HepG2 (cell line): Measurements from ENCODE around the gene GDF9. TPM values are rescaled to one million over a fixed set of nuclear protein-coding genes. Genes with fewer than 3 reads are reported as not detected.

Source experiments
- ATAC-seq: fragments of 200-7000 bp; cut with Tn5 transposase; 3 replicates; pipeline ENCODE4 v1.9.1; 2020; ENCODE audit warnings: mild to moderate bottlenecking, moderate library complexity
- BruUV-seq: library from RNA; stranded (reverse); fragments of 400-500 nt; replicated peaks from 2 replicates; lab custom pipeline; 2021; lab: Mats Ljungman, UMichigan
- CTCF ChIA-PET: fragments of 300-600 bp; formaldehyde crosslinking; extraction: SDS; loops from one replicate; lab custom pipeline; 2021; ENCODE audit warnings: low total read pairs, inconsistent platforms, low intra/inter-chr PET ratio; lab: Yijun Ruan, JAX
- POLR2A ChIA-PET: fragments of 350-600 bp; sonication (Branson Sonifier 250); formaldehyde crosslinking; loops from one replicate; lab custom pipeline; 2020; ENCODE audit warnings: antibody characterized with exemption, inconsistent platforms; lab: Yijun Ruan, JAX
- DNase-seq: peaks from one replicate; pipeline ENCODE4 v3.0.0-alpha.2; 2015; ENCODE audit warnings: low spot score
- FAIRE-seq: peaks from 3 replicates; lab custom pipeline; 2011; peaks lifted over from hg19 to GRCh38; lab: Jason Lieb, UNC
- H2AFZ ChIP-seq: one replicate; pipeline ENCODE4 v1.6.1; 2011; ENCODE audit warnings: low read length, inconsistent platforms
- H3K27ac ChIP-seq: fragments of 300-600 bp; 3 replicates; pipeline ENCODE4 v1.8.0; 2011; ENCODE audit warnings: mixed run types, mild to moderate bottlenecking, mixed read lengths, low read length, inconsistent platforms; ENCODE audit not compliant: insufficient read depth; ENCODE audit errors: extremely low read length
- H3K27me3 ChIP-seq, 2 experiments: fragments of 200-600 bp in 1 of 2; 2 replicates in 1 of 2; 3 replicates in 1 of 2; pipeline versions ENCODE4 v1.6.0 to v1.8.0; 2011; ENCODE audit warnings: low read length in 2 of 2, mild to moderate bottlenecking in 2 of 2, moderate library complexity in 2 of 2, inconsistent platforms in 1 of 2; ENCODE audit not compliant: insufficient read depth in 2 of 2, control insufficient read depth in 1 of 2
- H3K36me3 ChIP-seq, 2 experiments: fragments of 200-600 bp in 1 of 2; replicated peaks in 1 of 2; 2 replicates in 1 of 2; 3 replicates in 1 of 2; pipeline versions ENCODE4 v1.5.1 to v1.8.0; 2011; ENCODE audit warnings: low read length in 2 of 2, inconsistent platforms in 1 of 2; ENCODE audit not compliant: insufficient read depth in 2 of 2, control insufficient read depth in 1 of 2
- H3K4me1 ChIP-seq: 2 replicates; pipeline ENCODE4 v1.5.1; 2012; ENCODE audit warnings: low read length, inconsistent platforms; ENCODE audit not compliant: insufficient read depth
- H3K4me2 ChIP-seq: 2 replicates; pipeline ENCODE4 v1.6.0; 2011; ENCODE audit warnings: low read depth, low read length, inconsistent platforms
- H3K4me3 ChIP-seq, 3 experiments: fragments of 200-600 bp in 1 of 3; sonication (generic), shearing (Covaris generic) in 1 of 3; replicated peaks in 1 of 3; 2 replicates each; pipeline ENCODE4 v1.5.1; 2011 to 2016; ENCODE audit warnings: low read length in 3 of 3, inconsistent platforms in 2 of 3, low read depth in 2 of 3, mild to moderate bottlenecking in 2 of 3, control low read depth in 1 of 3, mixed read lengths in 1 of 3; ENCODE audit not compliant: insufficient read depth in 1 of 3
- H3K79me2 ChIP-seq: one replicate; pipeline ENCODE4 v1.6.1; 2011; ENCODE audit warnings: low read length, inconsistent platforms; ENCODE audit not compliant: insufficient read depth
- H3K9ac ChIP-seq: 2 replicates; pipeline ENCODE4 v1.6.0; 2011; ENCODE audit warnings: mild to moderate bottlenecking, low read depth, low read length, inconsistent platforms; ENCODE audit not compliant: insufficient read depth
- H3K9me3 ChIP-seq: 2 replicates; pipeline ENCODE4 v1.5.1; 2012; ENCODE audit warnings: mild to moderate bottlenecking, low read length
- H4K20me1 ChIP-seq: 2 replicates; pipeline ENCODE4 v1.6.0; 2011; ENCODE audit warnings: inconsistent platforms, mild to moderate bottlenecking, low read length, moderate library complexity; ENCODE audit not compliant: insufficient read depth
- AFF4 ChIP-seq: sonication (generic); formaldehyde crosslinking; IDR thresholded peaks from 2 replicates; pipeline ENCODE4 v1.4.0; 2020; ENCODE audit warnings: missing genetic modification reagents
- BRCA1 ChIP-seq: sonication (generic); formaldehyde crosslinking; IDR thresholded peaks from 2 replicates; pipeline ENCODE4 v1.4.0; 2020; ENCODE audit warnings: missing genetic modification reagents
- CENPT ChIP-seq: sonication (generic); formaldehyde crosslinking; IDR thresholded peaks from 2 replicates; pipeline ENCODE4 v1.8.0; 2022; ENCODE audit warnings: low read depth, mild to moderate bottlenecking, moderate library complexity, missing genetic modification reagents
- HBP1 ChIP-seq: IDR thresholded peaks from 2 replicates; pipeline ENCODE4 v1.6.1; 2016; ENCODE audit warnings: low read depth, control low read depth
- IKZF1 ChIP-seq: fragments of 450-650 bp; IDR thresholded peaks from 2 replicates; pipeline ENCODE4 v1.7.1; 2016
- ISL2 ChIP-seq: sonication (generic); formaldehyde crosslinking; IDR thresholded peaks from 2 replicates; pipeline ENCODE4 v1.5.0; 2020; ENCODE audit warnings: missing genetic modification reagents
- MTA1 ChIP-seq: sonication (generic); formaldehyde crosslinking; IDR thresholded peaks from 2 replicates; pipeline ENCODE4 v1.4.0; 2020; ENCODE audit warnings: missing genetic modification reagents, mild to moderate bottlenecking, borderline replicate concordance
- POGZ ChIP-seq: sonication (generic); formaldehyde crosslinking; IDR thresholded peaks from 2 replicates; pipeline ENCODE4 v1.4.0; 2020; ENCODE audit warnings: mild to moderate bottlenecking, missing genetic modification reagents
- SSRP1 ChIP-seq: IDR thresholded peaks from 2 replicates; pipeline ENCODE4 v1.6.1; 2016; ENCODE audit warnings: control low read depth
- TBP ChIP-seq: sonication (generic); formaldehyde crosslinking; IDR thresholded peaks from 2 replicates; pipeline ENCODE4 v1.5.0; 2020; ENCODE audit warnings: missing genetic modification reagents
- ZEB1 ChIP-seq: IDR thresholded peaks from 2 replicates; pipeline ENCODE4 v1.6.1; 2012; ENCODE audit warnings: mild to moderate bottlenecking, low read depth, inconsistent platforms; ENCODE audit not compliant: insufficient replicate concordance
- ZNF124 ChIP-seq: sonication (generic); formaldehyde crosslinking; IDR thresholded peaks from 2 replicates; pipeline ENCODE4 v1.4.0; 2020; ENCODE audit warnings: missing genetic modification reagents
- ZNF263 ChIP-seq: sonication (generic); formaldehyde crosslinking; IDR thresholded peaks from 2 replicates; pipeline ENCODE4 v1.4.0; 2020; ENCODE audit warnings: missing genetic modification reagents
- ZNF510 ChIP-seq: sonication (generic); formaldehyde crosslinking; IDR thresholded peaks from 2 replicates; pipeline ENCODE4 v1.4.0; 2020; ENCODE audit warnings: low read depth, mild to moderate bottlenecking, missing genetic modification reagents
- ZNF598 ChIP-seq: sonication (generic); formaldehyde crosslinking; IDR thresholded peaks from 2 replicates; pipeline ENCODE4 v1.5.1; 2020; ENCODE audit warnings: mild to moderate bottlenecking, missing genetic modification reagents, borderline replicate concordance
- ZNF691 ChIP-seq: sonication (generic); formaldehyde crosslinking; IDR thresholded peaks from 2 replicates; pipeline ENCODE4 v1.4.0; 2020; ENCODE audit warnings: missing genetic modification reagents, low read depth, mild to moderate bottlenecking, borderline replicate concordance
- WGBS: methylation state at CpG from one replicate; pipeline ENCODE4 v1.1.6; 2017; ENCODE audit warnings: low lambda C conversion rate; 5-methylcytosine and 5-hydroxymethylcytosine counted together
- in situ Hi-C: cut with HindIII; loops from 2 replicates; pipeline ENCODE4 v1.10.0; 2017; ENCODE audit warnings: low pct_unique_long_range_greater_than_20kb; ENCODE audit not compliant: extremely low pct_ligation_motif_present
- intact Hi-C: fragments of 100-400 bp; cut with micrococcal nuclease; formaldehyde crosslinking; loops from one replicate; pipeline ENCODE4 v1.10.0; 2022; ENCODE audit not compliant: unreplicated experiment
- polyA plus RNA-seq, 8 experiments: library from polyadenylated mRNA; depleted of rRNA in 3 of 8; stranded (reverse) in 7 of 8; unstranded in 1 of 8; fragments of >200 nt; fragmentation: Illumina TruSeq in 4 of 8; extraction: Trizol in 4 of 8; gene quantifications; 2 replicates each; pipeline versions ENCODE4 v1.2.1 to v1.2.3, GENCODE V29; 2011 to 2016; ENCODE audit warnings: low read depth in 4 of 8, missing spikeins in 1 of 8, mixed read lengths in 1 of 8; ENCODE audit not compliant: insufficient read depth in 1 of 8
- total RNA-seq, 5 experiments: library from RNA; depleted of rRNA; stranded (reverse); fragments of >200 nt; fragmentation: Illumina TruSeq; extraction: Trizol; gene quantifications; 2 replicates each; pipeline ENCODE4 v1.2.3, GENCODE V29; 2016; ENCODE audit warnings: low read depth in 1 of 5
- TF ChIP-seq, protein P1 (sequence below): sonication (generic); formaldehyde crosslinking; conservative IDR thresholded peaks from 2 replicates; pipeline ENCODE4 v1.4.0; 2020; ENCODE audit warnings: missing genetic modification reagents

Gene GDF9
- total and polyA plus RNA-seq, 2 of the 13 experiments (the other 11 are each of a cell fraction or from before 2014, with no cell fraction given): 0.33 to 0.38 TPM

DNA sequence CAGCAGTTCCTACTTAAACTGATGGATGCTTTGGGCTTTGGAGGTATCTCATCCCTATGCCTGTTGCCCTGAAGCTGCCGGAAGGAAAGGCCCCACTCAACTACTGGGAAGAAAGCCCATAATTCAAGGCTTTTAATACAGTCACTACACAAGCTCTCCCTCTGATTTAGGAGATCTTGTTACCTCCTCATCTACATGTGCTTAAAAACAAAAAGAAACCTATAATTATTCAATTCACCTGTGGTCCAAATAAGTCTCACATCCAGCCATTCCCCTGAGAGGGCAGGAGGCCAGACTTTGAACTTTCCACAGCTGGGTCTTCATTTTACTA is 6.5 kb upstream of the GDF9 start:
- 89% methylated on average over 1 of the region's 1 CpG for WGBS
- in situ Hi-C loops (loop anchor here (5.0 kb wide), 1 partner anchor 40 kb away; the partner anchor contains the start of gene SHROOM1), intact Hi-C loops (no loop called here)
- Histone ChIP-seq H3K9me3 (no peaks in the 10 kb centered on the region), H4K20me1 (no peaks in the 10 kb centered on the region), H3K27ac (peak overlapping the region; percentile 95), H3K4me1 (peaks cover 90% of the 10 kb centered on the region), H2AFZ (no peak overlapping the region), H3K36me3 (peaks cover 2 to 20% of the 10 kb centered on the region in 2 experiments; a peak in 3 of 5 replicates), H3K79me2 (peaks cover 17% of the 10 kb centered on the region), H3K9ac (peak overlapping the region; percentile 67), H3K27me3 (no peaks in the 10 kb centered on the region; a peak in 1 of 5 replicates), H3K4me2 (peak overlapping the region; percentile 80), H3K4me3 (no peak overlapping the region; a peak in 1 of 6 replicates)
- ATAC-seq: peak; percentile 1; the same call in 2 of the 3 replicates
- BruUV-seq: TSS peak; percentile 39
- CTCF ChIA-PET: interaction anchor here (1.0 kb wide), 1 partner anchor 65 kb away, joined by 3 read pairs; no protein-coding TSS in a partner anchor
- POLR2A ChIA-PET: interaction anchor here (0.8 to 3.3 kb wide), 5 partner anchors 9 to 97 kb away, joined by 3 to 26 read pairs (median 4); partner anchors contain the start of gene SHROOM1
- DNase-seq: no peak
- FAIRE-seq: no peak
- TF ChIP-seq ZEB1: peak; percentile 12
- 0 out of 2 replicates have a peak, but pooled peaks have one; percentile 13 for TF ChIP-seq ZNF124 (CRISPR knock-in tag)
- TF ChIP-seq ZNF691: 0 out of 2 replicates have a peak, but pooled peaks have one; percentile 15
- no peak for TF ChIP-seq ZNF263 (CRISPR knock-in tag)
- no peak for TF ChIP-seq CENPT
- no peak for TF ChIP-seq ZNF598 (CRISPR knock-in tag)
- no peak for TF ChIP-seq AFF4 (CRISPR knock-in tag)
- TF ChIP-seq BRCA1 (CRISPR knock-in tag): 0 out of 2 replicates have a peak, but pooled peaks have one; percentile 38
- TF ChIP-seq POGZ: no peak
- TF ChIP-seq, protein P1, sequence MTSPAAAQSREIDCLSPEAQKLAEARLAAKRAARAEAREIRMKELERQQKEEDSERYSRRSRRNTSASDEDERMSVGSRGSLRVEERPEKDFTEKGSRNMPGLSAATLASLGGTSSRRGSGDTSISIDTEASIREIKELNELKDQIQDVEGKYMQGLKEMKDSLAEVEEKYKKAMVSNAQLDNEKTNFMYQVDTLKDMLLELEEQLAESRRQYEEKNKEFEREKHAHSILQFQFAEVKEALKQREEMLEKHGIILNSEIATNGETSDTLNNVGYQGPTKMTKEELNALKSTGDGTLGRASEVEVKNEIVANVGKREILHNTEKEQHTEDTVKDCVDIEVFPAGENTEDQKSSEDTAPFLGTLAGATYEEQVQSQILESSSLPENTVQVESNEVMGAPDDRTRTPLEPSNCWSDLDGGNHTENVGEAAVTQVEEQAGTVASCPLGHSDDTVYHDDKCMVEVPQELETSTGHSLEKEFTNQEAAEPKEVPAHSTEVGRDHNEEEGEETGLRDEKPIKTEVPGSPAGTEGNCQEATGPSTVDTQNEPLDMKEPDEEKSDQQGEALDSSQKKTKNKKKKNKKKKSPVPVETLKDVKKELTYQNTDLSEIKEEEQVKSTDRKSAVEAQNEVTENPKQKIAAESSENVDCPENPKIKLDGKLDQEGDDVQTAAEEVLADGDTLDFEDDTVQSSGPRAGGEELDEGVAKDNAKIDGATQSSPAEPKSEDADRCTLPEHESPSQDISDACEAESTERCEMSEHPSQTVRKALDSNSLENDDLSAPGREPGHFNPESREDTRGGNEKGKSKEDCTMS (CRISPR knock-in tag): no peak
- TF ChIP-seq TBP: no peak
- TF ChIP-seq HBP1: 0 out of 2 replicates have a peak, but pooled peaks have one; percentile 2
- 0 out of 2 replicates have a peak, but pooled peaks have one; percentile 38 for TF ChIP-seq SSRP1
- no peak for TF ChIP-seq IKZF1
- no peak for TF ChIP-seq MTA1 (CRISPR knock-in tag)
- TF ChIP-seq ZNF510: no peak
- no peak for TF ChIP-seq ISL2
